SK-N-SH (cell line): ENCODE measurements around the gene DNMT3B. TPM values are rescaled to one million over a fixed set of nuclear protein-coding genes. Genes with fewer than 3 reads are reported as not detected.

Source experiments
- CTCF ChIA-PET: fragments of 300-600, 350-600 bp; formaldehyde crosslinking; extraction: SDS; loops from one replicate; lab custom pipeline; 2021; lab: Yijun Ruan, JAX
- POLR2A ChIA-PET: fragments of 350-600 bp; sonication (Branson Sonifier 250); formaldehyde crosslinking; extraction: SDS; loops from one replicate; lab custom pipeline; 2020; ENCODE audit warnings: antibody characterized with exemption, inconsistent platforms; lab: Yijun Ruan, JAX
- DNase-seq: peaks from one replicate; pipeline ENCODE4 v3.0.0; 2012
- H2AFZ ChIP-seq: fragments of 200-600 bp; sonication (generic); 2 replicates; pipeline ENCODE4 v1.8.1; 2016; ENCODE audit warnings: antibody characterized with exemption, mild to moderate bottlenecking, low read depth
- H3F3A ChIP-seq: fragments of 200-600 bp; sonication (generic); replicated peaks from 2 replicates; pipeline ENCODE3; 2016; ENCODE audit warnings: antibody characterized with exemption, mild to moderate bottlenecking; ENCODE audit not compliant: insufficient read depth
- H3K27ac ChIP-seq, 2 experiments: fragments of 200-500 bp in 1 of 2; fragments of 200-600 bp in 1 of 2; sonication (Bioruptor generic) in 1 of 2; sonication (generic), shearing (Covaris generic) in 1 of 2; 2 replicates each; pipeline versions ENCODE4 v1.5.1 to v1.6.1; 2014 to 2016; ENCODE audit warnings: low read depth in 2 of 2, inconsistent platforms in 1 of 2, low read length in 1 of 2, mild to moderate bottlenecking in 1 of 2, mixed read lengths in 1 of 2
- H3K27me3 ChIP-seq: fragments of 200-600 bp; sonication (generic), shearing (Covaris generic); 2 replicates; pipeline ENCODE4 v1.6.1; 2016; ENCODE audit warnings: mixed run types; ENCODE audit not compliant: insufficient read depth
- H3K36me3 ChIP-seq, 2 experiments: fragments of 200-500 bp in 1 of 2; fragments of 200-600 bp in 1 of 2; sonication (Bioruptor generic) in 1 of 2; sonication (generic) in 1 of 2; replicated peaks in 1 of 2; 2 replicates each; pipeline versions ENCODE3 to v1.5.1; 2014 to 2016; ENCODE audit warnings: low read length in 1 of 2, mild to moderate bottlenecking in 1 of 2; ENCODE audit not compliant: insufficient read depth in 2 of 2, control insufficient read depth in 1 of 2
- H3K4me1 ChIP-seq, 2 experiments: fragments of 200-500 bp in 1 of 2; fragments of 200-600 bp in 1 of 2; sonication (Bioruptor generic) in 1 of 2; sonication (generic), shearing (Covaris generic) in 1 of 2; 2 replicates each; pipeline versions ENCODE4 v1.5.1 to v1.6.1; 2014 to 2016; ENCODE audit warnings: low read depth in 1 of 2, low read length in 1 of 2, mixed run types in 1 of 2; ENCODE audit not compliant: insufficient read depth in 2 of 2, control insufficient read depth in 1 of 2
- H3K4me2 ChIP-seq: fragments of 200-600 bp; sonication (generic), shearing (Covaris generic); 2 replicates; pipeline ENCODE4 v1.6.1; 2017; ENCODE audit warnings: mixed run types
- H3K4me3 ChIP-seq, 2 experiments: fragments of 200-500 bp in 1 of 2; fragments of 200-600 bp in 1 of 2; sonication (Bioruptor generic) in 1 of 2; sonication (generic), shearing (Covaris generic) in 1 of 2; 2 replicates each; pipeline versions ENCODE4 v1.5.1 to v1.8.1; 2014 to 2016; ENCODE audit warnings: low read depth in 2 of 2, inconsistent platforms in 1 of 2, low read length in 1 of 2, mild to moderate bottlenecking in 1 of 2, mixed read lengths in 1 of 2, moderate library complexity in 1 of 2
- H3K79me2 ChIP-seq: fragments of 200-600 bp; sonication (generic); 2 replicates; pipeline ENCODE4 v1.8.1; 2017; ENCODE audit warnings: mild to moderate bottlenecking; ENCODE audit not compliant: insufficient read depth
- H3K9ac ChIP-seq: fragments of 200-600 bp; sonication (generic); 2 replicates; pipeline ENCODE4 v1.6.1; 2017; ENCODE audit warnings: mixed run types
- H3K9me2 ChIP-seq: fragments of 200-600 bp; sonication (generic); 2 replicates; pipeline ENCODE4 v1.6.1; 2017; ENCODE audit warnings: mixed run types
- H3K9me3 ChIP-seq: fragments of 200-600 bp; sonication (generic); 2 replicates; pipeline ENCODE4 v1.6.1; 2017; ENCODE audit warnings: mixed run types, mild to moderate bottlenecking, moderate library complexity
- H4K20me1 ChIP-seq: fragments of 200-600 bp; sonication (generic); 2 replicates; pipeline ENCODE4 v1.6.1; 2017; ENCODE audit warnings: mild to moderate bottlenecking, mixed run types; ENCODE audit not compliant: insufficient read depth
- CHD2 ChIP-seq: fragments of 150-350 bp; IDR thresholded peaks from 2 replicates; pipeline ENCODE4 v1.6.1; 2018; ENCODE audit warnings: low read length; ENCODE audit not compliant: partially characterized antibody
- EZH2phosphoT487 ChIP-seq: fragments of 200-600 bp; sonication (generic); IDR thresholded peaks from 2 replicates; pipeline ENCODE4 v1.6.1; 2017; ENCODE audit warnings: low read depth, mixed run types, mild to moderate bottlenecking, antibody characterized with exemption, moderate library complexity, borderline replicate concordance
- FOXM1 ChIP-seq: IDR thresholded peaks from 2 replicates; pipeline ENCODE4 v1.4.0; 2012; ENCODE audit warnings: low read depth, mild to moderate bottlenecking
- GABPA ChIP-seq: IDR thresholded peaks from 2 replicates; pipeline ENCODE4 v1.4.0; 2012; ENCODE audit warnings: low read depth, mild to moderate bottlenecking
- JUND ChIP-seq: IDR thresholded peaks from 2 replicates; pipeline ENCODE4 v1.4.0; 2012
- MAX ChIP-seq: IDR thresholded peaks from 2 replicates; pipeline ENCODE4 v1.4.0; 2012; ENCODE audit warnings: low read depth
- MEF2A ChIP-seq: IDR thresholded peaks from 2 replicates; pipeline ENCODE4 v1.4.0; 2012; ENCODE audit warnings: low read depth, borderline replicate concordance
- NRF1 ChIP-seq: IDR thresholded peaks from 2 replicates; pipeline ENCODE4 v1.6.1; 2012; ENCODE audit warnings: low read depth, mild to moderate bottlenecking, low read length
- REST ChIP-seq: IDR thresholded peaks from 2 replicates; pipeline ENCODE4 v1.6.1; 2012; ENCODE audit warnings: mild to moderate bottlenecking, low read depth, low read length, moderate library complexity
- SIN3A ChIP-seq: IDR thresholded peaks from 2 replicates; pipeline ENCODE4 v1.6.1; 2012; ENCODE audit warnings: low read depth, mild to moderate bottlenecking, low read length, moderate library complexity, borderline replicate concordance
- SMC3 ChIP-seq: IDR thresholded peaks from 2 replicates; pipeline ENCODE4 v1.6.1; 2012; ENCODE audit warnings: low read depth, low read length, improper control_type of control experiment
- TCF12 ChIP-seq: IDR thresholded peaks from 2 replicates; pipeline ENCODE4 v1.4.0; 2012
- TEAD4 ChIP-seq: IDR thresholded peaks from 2 replicates; pipeline ENCODE4 v1.4.0; 2012; ENCODE audit warnings: mild to moderate bottlenecking, borderline replicate concordance; ENCODE audit not compliant: insufficient read depth
- USF1 ChIP-seq: IDR thresholded peaks from 2 replicates; pipeline ENCODE4 v1.4.0; 2012; ENCODE audit warnings: low read depth, borderline replicate concordance
- USF2 ChIP-seq: fragments of 150-350 bp; IDR thresholded peaks from 2 replicates; pipeline ENCODE4 v1.6.1; 2017; ENCODE audit warnings: antibody characterized with exemption, low read length, low read depth, borderline replicate concordance
- ZBTB33 ChIP-seq: IDR thresholded peaks from 2 replicates; pipeline ENCODE4 v1.4.0; 2012; ENCODE audit warnings: low read depth, borderline replicate concordance
- WGBS: methylation state at CpG from one replicate; pipeline ENCODE4 v1.1.6; 2017; ENCODE audit warnings: low lambda C conversion rate; 5-methylcytosine and 5-hydroxymethylcytosine counted together
- polyA plus RNA-seq, 3 experiments: library from polyadenylated mRNA; depleted of rRNA; stranded (reverse); fragments of >200 nt; gene quantifications; 2 replicates each; pipeline ENCODE4 v1.2.3, GENCODE V29; 2012

Gene DNMT3B
- polyA plus RNA-seq, 1 of the 3 experiments (the other 2 are of a cell fraction): 2.2 TPM

GRCh38 chr20:32830437-32830836 is 68.3 kb downstream of the DNMT3B start:
- no peak overlapping the region for H3K4me2 ChIP-seq
- peaks cover 69% of the 10 kb centered on the region for H4K20me1 ChIP-seq

GRCh38 chr20:32831982-32832381 is 69.8 kb downstream of the DNMT3B start:
- H3F3A ChIP-seq: peaks cover 23% of the 10 kb centered on the region
- H3K4me1 ChIP-seq: peaks cover 0 to 16% of the 10 kb centered on the region in 2 experiments; a peak in 1 of 4 replicates
- WGBS: 97% methylated on average over 5 of the region's 5 CpGs
- H3K27ac ChIP-seq: no peak overlapping the region
- peaks cover 100% of the 10 kb centered on the region for H3K79me2 ChIP-seq
- H3K9me2 ChIP-seq: no peaks in the 10 kb centered on the region
- ChIA-PET POLR2A (no interaction called here), CTCF (no interaction called here)
- no peaks in the 10 kb centered on the region for H3K27me3 ChIP-seq
- no peak for DNase-seq
- H3K4me2 ChIP-seq: no peak overlapping the region
- no peaks in the 10 kb centered on the region for H3K9me3 ChIP-seq
- H3K4me3 ChIP-seq: no peak overlapping the region
- H4K20me1 ChIP-seq: peaks cover 69% of the 10 kb centered on the region
- H2AFZ ChIP-seq: no peak overlapping the region
- no peak overlapping the region for H3K9ac ChIP-seq
- H3K36me3 ChIP-seq: peaks cover 43 to 62% of the 10 kb centered on the region in 2 experiments
- TF ChIP-seq TCF12 (no peak), SMC3 (no peak), GABPA (no peak), JUND (no peak), MEF2A (no peak), USF2 (no peak), MAX (no peak), TEAD4 (no peak), REST (no peak), EZH2phosphoT487 (no peak), CHD2 (no peak), FOXM1 (no peak), NRF1 (no peak), SIN3A (no peak)

More at GRCh38 chr20:32830437-32830836, 68.3 kb downstream of the DNMT3B start:
- H3F3A ChIP-seq: peaks cover 23% of the 10 kb centered on the region
- no peak overlapping the region for H3K27ac ChIP-seq
- CTCF ChIA-PET: interaction anchor here (1.3 kb wide), 1 partner anchor 41 kb away, joined by 7 read pairs; no protein-coding TSS in a partner anchor
- H3K9me3 ChIP-seq: no peaks in the 10 kb centered on the region
- WGBS: 97% methylated on average over 3 of the region's 3 CpGs
- H3K27me3 ChIP-seq: no peaks in the 10 kb centered on the region
- H3K9ac ChIP-seq: no peak overlapping the region
- H3K9me2 ChIP-seq: no peaks in the 10 kb centered on the region
- no peak overlapping the region for H2AFZ ChIP-seq
- TF ChIP-seq USF1 (no peak), ZBTB33 (no peak), MEF2A (no peak), SMC3 (no peak)
- TF ChIP-seq, all 33 proteins: peak for 0
- Histone ChIP-seq H3K79me2 (peaks cover 100% of the 10 kb centered on the region), H3K4me1 (peaks cover 0 to 16% of the 10 kb centered on the region in 2 experiments; a peak in 1 of 4 replicates), H3K36me3 (peaks cover 39 to 65% of the 10 kb centered on the region in 2 experiments), H3K4me3 (no peak overlapping the region)
- POLR2A ChIA-PET: interaction anchor here (1.5 kb wide), 1 partner anchor 10 kb away, joined by 5 read pairs; no protein-coding TSS in a partner anchor
- DNase-seq: no peak
